GM23248 (cell line): Measurements from ENCODE around the gene EXOC6. TPM values are rescaled to one million over a fixed set of nuclear protein-coding genes. Genes with fewer than 3 reads are reported as not detected.

Experiments used
- DNase-seq: peaks from one replicate; pipeline ENCODE4 v3.0.0-alpha.2; 2015
- H2AFZ ChIP-seq: fragments of 200-600 bp; sonication (generic); 2 replicates; pipeline ENCODE4 v1.6.1; 2016; ENCODE audit warnings: antibody characterized with exemption
- H3F3A ChIP-seq: fragments of 200-600 bp; sonication (generic); 2 replicates; pipeline ENCODE4 v1.6.1; 2016; ENCODE audit warnings: mild to moderate bottlenecking, antibody characterized with exemption, mixed run types; ENCODE audit not compliant: insufficient read depth
- H3K27ac ChIP-seq: fragments of 200-600 bp; sonication (generic); 2 replicates; pipeline ENCODE4 v1.5.1; 2016; ENCODE audit warnings: mild to moderate bottlenecking
- H3K27me3 ChIP-seq: fragments of 200-600 bp; sonication (generic); replicated peaks from 2 replicates; pipeline ENCODE4 v1.6.1; 2016; ENCODE audit warnings: mild to moderate bottlenecking; ENCODE audit not compliant: insufficient read depth
- H3K36me3 ChIP-seq: fragments of 200-600 bp; sonication (generic); 2 replicates; pipeline ENCODE4 v1.6.1; 2016; ENCODE audit warnings: low read depth, mild to moderate bottlenecking
- H3K4me1 ChIP-seq: fragments of 200-600 bp; sonication (generic); 2 replicates; pipeline ENCODE4 v1.6.1; 2016; ENCODE audit warnings: mild to moderate bottlenecking; ENCODE audit not compliant: insufficient read depth
- H3K4me2 ChIP-seq: fragments of 200-600 bp; sonication (generic); one replicate; pipeline ENCODE4 v1.6.1; 2016; ENCODE audit warnings: mild to moderate bottlenecking; ENCODE audit not compliant: unreplicated experiment
- H3K4me3 ChIP-seq: fragments of 200-600 bp; sonication (generic); 2 replicates; pipeline ENCODE4 v1.5.1; 2016; ENCODE audit warnings: mild to moderate bottlenecking
- H3K79me2 ChIP-seq: fragments of 200-600 bp; sonication (generic); 2 replicates; pipeline ENCODE4 v1.6.1; 2016; ENCODE audit warnings: mild to moderate bottlenecking; ENCODE audit not compliant: insufficient read depth
- H3K9ac ChIP-seq: fragments of 200-600 bp; sonication (generic); 2 replicates; pipeline ENCODE4 v1.6.1; 2016; ENCODE audit warnings: mild to moderate bottlenecking
- H3K9me2 ChIP-seq: fragments of 200-600 bp; sonication (generic); 2 replicates; pipeline ENCODE4 v1.6.1; 2016; ENCODE audit warnings: mixed run types, mild to moderate bottlenecking, moderate library complexity; ENCODE audit not compliant: insufficient read depth
- H3K9me3 ChIP-seq: fragments of 200-600 bp; sonication (generic); one replicate; pipeline ENCODE4 v1.6.1; 2017; ENCODE audit warnings: low read depth
- H4K20me1 ChIP-seq: fragments of 200-600 bp; sonication (generic); 2 replicates; pipeline ENCODE4 v1.6.0; 2016; ENCODE audit not compliant: insufficient read depth
- EZH2 ChIP-seq: fragments of 200-600 bp; sonication (generic); IDR thresholded peaks from 2 replicates; pipeline ENCODE4 v1.6.1; 2018; ENCODE audit warnings: antibody characterized with exemption, mild to moderate bottlenecking; ENCODE audit not compliant: insufficient read depth, poor library complexity, severe bottlenecking
- EZH2phosphoT487 ChIP-seq: fragments of 200-600 bp; sonication (generic); IDR thresholded peaks from 2 replicates; pipeline ENCODE4 v1.6.1; 2018; ENCODE audit warnings: antibody characterized with exemption, moderate library complexity, mild to moderate bottlenecking, low read depth; ENCODE audit not compliant: insufficient read depth
- WGBS, 2 experiments: methylation state at CpG; one replicate each; pipeline ENCODE4 v1.1.6; 2015 to 2017; ENCODE audit warnings: low lambda C conversion rate in 2 of 2, low coverage in 1 of 2; ENCODE audit errors: missing lambda C conversion rate in 2 of 2; 5-methylcytosine and 5-hydroxymethylcytosine counted together
- in situ Hi-C: fragments of 300-500 bp; cut with MboI; formaldehyde crosslinking; loops from 2 replicates; pipeline ENCODE4 v1.15.0; 2020
- polyA plus RNA-seq: library from polyadenylated mRNA; unstranded; fragments of >200 nt; fragmentation: Nextera tagmentation; extraction: Ambion mirVana; gene quantifications from 2 replicates; pipeline ENCODE4 v1.2.1, GENCODE V29; 2016
- total RNA-seq: library from RNA; depleted of rRNA; stranded (reverse); fragments of >200 nt; shearing (Covaris generic); gene quantifications from 2 replicates; pipeline ENCODE4 v1.2.3, GENCODE V29; 2014

The EXOC6 gene
- total and polyA plus RNA-seq, 2 experiments from 2014 or later = 2.0 to 3.4 TPM

GRCh38 chr10:93074597-93075368 is 226.5 kb downstream of the EXOC6 start:
- no peaks in the 10 kb centered on the region for H3K36me3 ChIP-seq
- no peaks in the 10 kb centered on the region for H4K20me1 ChIP-seq
- peaks cover 76% of the 10 kb centered on the region for H3K27me3 ChIP-seq
- no peaks in the 10 kb centered on the region for H3K9me3 ChIP-seq
- peaks cover 8% of the 10 kb centered on the region for H3K4me1 ChIP-seq
- H3K27ac ChIP-seq = no peak overlapping the region
- no peak overlapping the region for H3K4me2 ChIP-seq
- no peak overlapping the region for H3K4me3 ChIP-seq
- DNase-seq = peak; percentile 17
- H3K9me2 ChIP-seq = no peaks in the 10 kb centered on the region
- H3K9ac ChIP-seq = no peak overlapping the region
- H3K79me2 ChIP-seq = no peaks in the 10 kb centered on the region
- WGBS, 2 experiments = 2 to 3% methylated on average over 61 to 66 of the region's 67 CpGs
- in situ Hi-C loops = loop anchor here (25.0 kb wide), 1 partner anchor 438 kb away; no protein-coding TSS in a partner anchor
- no peak overlapping the region for H2AFZ ChIP-seq
- no peaks in the 10 kb centered on the region for H3F3A ChIP-seq
- TF ChIP-seq EZH2phosphoT487 = 0 out of 2 replicates have a peak, but pooled peaks have one; percentile 28
- TF ChIP-seq EZH2 = no peak

GRCh38 chr10:93075369-93076221 is 227.3 kb downstream of the EXOC6 start:
- TF ChIP-seq EZH2phosphoT487 (no peak), EZH2 (peak; percentile 63)
- DNase-seq = peak; percentile 8
- WGBS, 2 experiments = 31 to 32% methylated on average over 25 of the region's 25 CpGs
- H3K79me2 ChIP-seq = no peaks in the 10 kb centered on the region
- peaks cover 69% of the 10 kb centered on the region for H3K27me3 ChIP-seq
- no peak overlapping the region for H3K27ac ChIP-seq
- no peak overlapping the region for H3K4me3 ChIP-seq
- no peaks in the 10 kb centered on the region for H3K9me3 ChIP-seq
- H3K4me1 ChIP-seq = peaks cover 8% of the 10 kb centered on the region
- no peaks in the 10 kb centered on the region for H3F3A ChIP-seq
- no peak overlapping the region for H2AFZ ChIP-seq
- no peak overlapping the region for H3K4me2 ChIP-seq
- H3K9ac ChIP-seq = no peak overlapping the region
- no peaks in the 10 kb centered on the region for H4K20me1 ChIP-seq
- no peaks in the 10 kb centered on the region for H3K9me2 ChIP-seq
- in situ Hi-C loops = loop anchor here (25.0 kb wide), 1 partner anchor 437 kb away; no protein-coding TSS in a partner anchor
- H3K36me3 ChIP-seq = no peaks in the 10 kb centered on the region

GRCh38 chr10:93076871-93077270 is 228.6 kb downstream of the EXOC6 start:
- H3K27me3 ChIP-seq = peaks cover 58% of the 10 kb centered on the region
- in situ Hi-C loops = loop anchor here (25.0 kb wide), 1 partner anchor 435 kb away; no protein-coding TSS in a partner anchor

GRCh38 chr10:93077860-93078337 is 229.6 kb downstream of the EXOC6 start:
- H3K36me3 ChIP-seq = no peaks in the 10 kb centered on the region
- in situ Hi-C loops = loop anchor here (25.0 kb wide), 1 partner anchor 434 kb away; no protein-coding TSS in a partner anchor
- H3K27ac ChIP-seq = no peak overlapping the region
- H2AFZ ChIP-seq = no peak overlapping the region
- no peak overlapping the region for H3K9ac ChIP-seq
- no peak overlapping the region for H3K4me3 ChIP-seq
- H3K4me2 ChIP-seq = no peak overlapping the region
- no peaks in the 10 kb centered on the region for H3K79me2 ChIP-seq
- H3K9me2 ChIP-seq = no peaks in the 10 kb centered on the region
- H3K27me3 ChIP-seq = peaks cover 48% of the 10 kb centered on the region
- no peaks in the 10 kb centered on the region for H4K20me1 ChIP-seq
- TF ChIP-seq EZH2 = no peak
- TF ChIP-seq EZH2phosphoT487 = no peak
- H3K9me3 ChIP-seq = no peaks in the 10 kb centered on the region
- DNase-seq = no peak
- no peaks in the 10 kb centered on the region for H3F3A ChIP-seq
- 72 to 75% methylated on average over 5 of the region's 5 CpGs for WGBS, 2 experiments
- H3K4me1 ChIP-seq = peaks cover 3% of the 10 kb centered on the region; the same call in 1 of the 2 replicates

More at GRCh38 chr10:93076871-93077270, 228.6 kb downstream of the EXOC6 start:
- WGBS, 2 experiments = 33 to 51% methylated on average over 2 of the region's 2 CpGs
- H3K4me3 ChIP-seq = no peak overlapping the region
- H3K4me2 ChIP-seq = no peak overlapping the region
- no peak overlapping the region for H3K27ac ChIP-seq
- H3K9me2 ChIP-seq = no peaks in the 10 kb centered on the region
- no peak overlapping the region for H2AFZ ChIP-seq
- H3K9ac ChIP-seq = no peak overlapping the region
- peaks cover 5% of the 10 kb centered on the region for H3K4me1 ChIP-seq
- no peaks in the 10 kb centered on the region for H3K36me3 ChIP-seq
- DNase-seq = no peak
- no peaks in the 10 kb centered on the region for H3K9me3 ChIP-seq
- no peaks in the 10 kb centered on the region for H3K79me2 ChIP-seq
- no peaks in the 10 kb centered on the region for H4K20me1 ChIP-seq
- no peaks in the 10 kb centered on the region for H3F3A ChIP-seq
- no peak for TF ChIP-seq EZH2phosphoT487
- no peak for TF ChIP-seq EZH2
